Activated gamma-delta T cell (primary cell): ENCODE measurements around the gene RFT1.

Experiments
- DNase-seq: peaks from one replicate; lab custom pipeline; 2025; lab: John Stamatoyannopoulos, UW

The RFT1 gene

DNA sequence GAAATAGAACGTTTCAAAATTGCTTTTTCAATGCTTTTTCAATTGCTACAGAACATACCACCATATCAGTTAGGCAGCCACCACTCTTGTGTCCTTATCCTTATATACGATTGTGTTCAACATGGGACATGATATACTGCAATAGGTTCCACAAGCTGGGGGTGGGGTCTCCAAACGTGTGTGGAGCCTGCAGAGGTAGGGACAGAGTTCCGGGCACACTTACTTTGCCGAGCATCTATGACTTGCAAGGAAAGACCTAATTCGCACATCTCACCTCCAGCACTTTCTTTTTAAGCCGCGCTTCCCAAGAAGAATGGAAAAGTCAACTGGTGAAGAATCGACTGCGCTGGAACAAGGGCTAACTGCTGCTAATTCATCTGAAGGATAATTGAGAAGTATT, 44.8 kb downstream of the RFT1 start:
- DNase-seq = no peak

GRCh38 chr3:53084310-53085001, 45.8 kb downstream of the RFT1 start:
- no peak for DNase-seq

GRCh38 chr3:53083949-53084309, 46.3 kb downstream of the RFT1 start:
- no peak for DNase-seq

DNA sequence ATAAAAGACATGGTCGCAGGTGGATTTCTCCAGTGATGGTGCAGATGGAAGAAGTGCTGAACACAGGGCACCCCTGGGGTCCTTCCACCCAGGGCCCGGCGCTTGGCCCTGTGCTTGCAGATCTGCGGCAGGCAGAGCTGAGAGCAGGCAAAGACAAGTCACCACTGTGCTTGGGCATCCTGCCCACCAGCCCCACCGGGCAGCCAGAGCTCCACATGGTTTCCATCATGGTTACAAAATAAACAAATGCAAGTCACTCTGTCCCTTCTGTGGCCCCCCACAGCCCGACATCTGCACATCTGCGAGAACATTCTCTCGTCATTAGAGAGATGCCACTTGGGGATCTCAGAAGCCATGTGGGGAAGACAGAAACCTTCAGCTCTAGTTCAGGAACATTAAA, 46.7 kb downstream of the RFT1 start:
- no peak for DNase-seq

DNA sequence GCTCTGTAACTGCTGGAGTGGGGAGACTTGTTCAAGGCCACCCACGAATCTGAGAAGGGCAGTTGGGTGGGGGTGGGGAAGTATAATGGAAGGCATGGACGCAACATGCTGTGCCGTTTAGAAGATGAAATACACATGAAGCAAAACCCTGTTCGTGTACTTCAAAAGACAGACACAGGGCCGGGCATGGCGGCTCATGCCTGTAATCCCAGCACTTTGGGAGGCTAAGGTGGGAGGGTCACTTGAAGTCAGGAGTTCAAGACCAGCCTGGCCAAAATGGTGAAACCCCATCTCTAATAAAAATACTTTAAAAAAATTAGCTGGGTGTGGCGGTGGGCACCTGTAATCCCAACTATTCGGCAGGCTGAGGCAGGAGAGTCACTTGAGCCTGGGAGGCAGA, 47.5 kb downstream of the RFT1 start:
- DNase-seq = no peak

DNA sequence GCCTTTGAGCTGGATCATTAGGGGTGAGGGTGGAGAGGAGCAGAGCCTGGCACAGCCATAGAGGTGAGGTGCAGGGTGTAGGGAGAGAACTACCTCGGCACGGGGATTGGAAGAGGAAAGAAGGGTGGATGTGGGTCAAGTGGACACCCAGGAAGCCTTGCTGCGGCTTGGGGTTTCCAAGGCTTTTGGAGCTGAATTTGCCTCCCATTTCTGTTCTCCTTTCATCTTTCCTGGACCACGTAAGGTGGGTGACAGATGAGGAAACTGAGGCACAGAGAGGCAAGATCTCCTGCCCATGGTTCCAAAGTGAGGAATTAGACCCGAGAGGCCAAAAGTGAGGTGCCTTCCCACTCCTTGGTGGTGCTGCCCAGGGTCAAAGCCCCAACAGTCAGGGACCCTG, 48.9 kb downstream of the RFT1 start:
- DNase-seq = no peak

DNA sequence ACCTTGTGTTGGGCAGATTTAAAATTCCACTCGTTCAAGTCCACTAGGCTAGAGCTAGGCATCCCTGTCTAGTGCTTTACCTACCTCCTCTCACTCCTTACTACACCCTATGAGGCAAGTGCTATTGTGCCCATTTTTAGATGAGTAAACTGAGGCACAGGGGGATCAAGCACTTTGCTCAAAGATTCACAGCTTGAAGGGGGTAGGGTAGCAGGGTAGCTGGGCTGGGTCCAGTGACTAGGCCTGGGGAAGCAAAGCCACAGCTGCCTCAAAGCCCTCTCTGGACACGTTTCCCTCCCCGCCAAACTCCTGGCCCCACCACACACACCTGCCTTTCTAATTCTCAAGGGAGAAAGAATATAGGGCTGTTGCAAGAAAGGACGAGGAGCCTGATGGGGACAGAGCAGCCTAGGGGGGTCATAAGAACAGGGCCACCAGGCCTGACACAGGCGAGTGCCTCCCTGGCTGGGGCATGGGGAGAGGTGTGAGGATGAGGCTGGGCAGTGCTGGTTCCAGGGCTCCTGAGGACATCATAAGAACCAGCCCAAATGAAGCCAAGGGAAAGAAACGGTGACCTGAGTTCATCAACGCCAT, 49.5 kb downstream of the RFT1 start:
- no peak for DNase-seq

- no peak for DNase-seq
Observed at GRCh38 chr3:53079791-53080555, 50.3 kb downstream of the RFT1 start.

DNA sequence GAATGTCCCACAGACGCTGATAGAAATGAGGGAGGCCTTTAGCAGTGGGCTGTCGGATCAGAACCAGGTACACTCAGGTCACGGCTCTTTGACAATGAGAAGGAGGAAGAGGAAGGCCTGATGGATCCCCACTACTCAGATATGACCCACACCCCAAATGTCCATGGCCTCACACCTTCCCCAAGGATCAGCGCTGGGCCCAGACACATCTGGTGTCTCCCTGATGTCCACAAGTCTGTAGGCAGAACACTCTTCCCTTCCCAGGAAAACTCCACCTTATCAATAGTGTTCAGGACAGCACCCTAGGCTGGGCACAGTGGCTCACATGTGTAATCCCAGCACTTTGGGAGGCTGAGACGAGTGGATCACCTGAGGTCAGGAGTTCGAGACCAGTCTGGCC, 51.1 kb downstream of the RFT1 start:
- DNase-seq = no peak

GRCh38 chr3:53078656-53079055, 51.6 kb downstream of the RFT1 start:
- no peak for DNase-seq

- DNase-seq = no peak
Observed at GRCh38 chr3:53077476-53078220, 52.6 kb downstream of the RFT1 start.

GRCh38 chr3:53075743-53076140, 54.5 kb downstream of the RFT1 start:
- no peak for DNase-seq

GRCh38 chr3:53074761-53075742, 55.2 kb downstream of the RFT1 start:
- DNase-seq = no peak

GRCh38 chr3:53074366-53074696, 55.9 kb downstream of the RFT1 start:
- no peak for DNase-seq

- no peak for DNase-seq
Observed at GRCh38 chr3:53073553-53074365, 56.5 kb downstream of the RFT1 start.

DNA sequence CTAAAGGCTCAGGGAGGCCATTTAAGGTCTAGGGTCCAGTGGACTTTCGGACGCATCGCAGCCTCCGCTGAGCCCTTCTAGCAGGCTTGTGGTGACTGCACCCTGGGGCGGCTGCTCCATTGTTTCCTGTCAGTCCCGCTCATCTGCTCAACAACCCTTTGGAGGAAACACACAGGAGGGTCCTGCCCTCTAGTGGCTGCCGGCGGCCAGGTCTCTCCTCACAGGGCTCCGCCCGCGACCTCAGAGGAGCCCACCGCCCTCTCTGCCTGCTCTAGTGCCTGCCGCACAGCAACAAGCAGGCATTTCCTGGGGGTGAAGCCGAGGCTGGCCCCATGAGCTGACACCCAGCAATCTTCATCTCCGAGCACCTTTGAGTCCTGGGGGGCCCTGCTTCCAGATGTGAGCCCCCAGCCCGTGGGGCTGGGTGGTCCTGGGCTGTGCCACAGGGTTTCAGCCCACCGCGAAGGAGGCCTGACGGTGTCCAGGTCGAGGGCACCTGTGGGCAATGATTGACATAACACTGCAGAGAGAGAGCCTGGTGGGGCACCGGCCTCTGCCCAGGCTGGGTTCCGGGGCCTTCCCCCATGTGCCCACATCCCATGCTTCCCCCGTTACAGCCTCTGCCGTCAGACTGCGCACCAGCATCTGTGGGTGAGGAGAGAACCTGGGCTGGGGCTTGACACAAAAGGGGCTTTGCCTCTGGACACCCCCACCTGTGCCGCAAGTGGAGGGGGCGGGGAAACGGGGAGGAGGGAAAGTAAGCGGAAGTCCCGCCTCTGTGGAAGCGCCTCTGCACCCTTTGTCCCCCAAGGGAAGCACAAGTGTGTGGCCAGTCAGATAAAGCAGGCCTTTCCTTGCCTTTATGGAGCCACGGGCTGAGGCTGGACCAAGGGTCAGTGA, 57.3 kb downstream of the RFT1 start:
- peak; percentile 64 for DNase-seq

DNA sequence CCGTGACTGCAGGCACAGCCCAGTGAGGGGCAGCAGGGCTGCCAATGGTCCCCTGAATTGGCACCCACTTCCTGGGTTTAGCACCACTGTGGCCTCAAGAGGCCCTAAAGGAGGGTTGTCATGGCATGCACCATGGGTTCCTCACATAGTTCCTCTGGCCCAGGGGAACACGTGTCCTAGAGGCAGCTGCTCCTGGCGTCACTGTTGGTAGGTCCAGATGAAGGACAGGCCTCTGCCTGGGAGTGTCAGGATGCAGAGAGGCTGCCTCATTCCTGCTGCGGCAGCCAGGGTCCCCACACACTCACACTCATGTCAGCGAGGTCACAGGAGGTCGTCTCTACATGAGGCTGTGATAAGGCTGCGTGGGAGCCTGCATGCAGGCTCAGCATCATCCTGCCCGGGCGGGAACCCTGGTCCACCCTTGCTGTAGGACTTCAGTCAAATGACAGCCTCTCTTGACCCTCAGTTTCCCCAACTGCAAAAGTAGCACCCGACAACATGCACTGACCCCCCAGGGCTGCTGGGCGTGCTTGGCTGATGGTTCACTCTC, 58.3 kb downstream of the RFT1 start:
- no peak for DNase-seq

GRCh38 chr3:53069422-53070068, 60.7 kb downstream of the RFT1 start:
- DNase-seq = no peak

- DNase-seq = no peak
Observed at GRCh38 chr3:53068176-53068575, 62.1 kb downstream of the RFT1 start.
